Endometrium (tissue), 2 donors: ENCODE results near the gene SLC2A9.

Source experiments
- FAIRE-seq: peaks from 2 replicates; lab custom pipeline; 2012; peaks lifted over from hg19 to GRCh38; lab: Jason Lieb, UNC
- donor health status: control.
- donor health status: control.

Gene SLC2A9

DNA sequence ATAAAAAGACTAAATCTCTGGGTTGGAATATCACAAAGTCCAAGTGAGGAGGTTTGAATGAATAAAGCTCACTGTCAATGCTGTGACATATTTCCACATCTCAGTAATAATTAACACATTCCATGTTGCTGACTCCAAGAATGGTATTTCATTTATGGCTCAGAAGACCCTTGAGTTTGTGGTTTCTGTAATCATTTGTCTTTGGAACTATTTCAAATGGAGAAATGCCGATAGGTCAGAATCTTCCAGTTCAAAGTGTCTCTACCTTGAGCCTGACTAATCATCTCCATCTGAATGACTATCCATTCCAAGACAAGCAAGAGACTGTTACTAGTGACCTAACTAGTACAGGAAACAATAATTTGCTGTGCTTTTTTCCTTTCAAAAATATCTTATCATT is 24.2 kb upstream of the SLC2A9 start:
- no peak for FAIRE-seq

DNA sequence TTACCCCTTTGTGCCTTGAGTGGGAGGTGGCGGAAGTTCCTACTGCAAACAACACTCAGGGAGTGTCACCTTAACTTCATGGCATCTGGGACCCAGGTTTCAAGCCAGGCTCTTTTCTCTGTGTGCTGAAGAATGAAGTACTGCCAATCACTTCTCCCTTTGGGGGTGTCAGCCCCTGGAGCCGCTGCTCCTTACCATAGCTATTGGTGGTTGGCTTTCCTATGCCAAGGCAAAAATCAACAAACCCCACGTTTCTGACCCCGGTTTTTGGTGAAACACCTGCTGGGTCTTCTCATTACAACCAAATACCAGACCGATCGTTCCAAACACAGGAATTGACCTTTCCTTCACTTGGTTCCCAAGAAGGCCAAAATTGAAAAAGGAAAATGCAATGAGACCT is 19.7 kb upstream of the SLC2A9 start:
- FAIRE-seq: no peak

GRCh38 chr4:10040049-10040892 is 19.0 kb upstream of the SLC2A9 start:
- FAIRE-seq: no peak

DNA sequence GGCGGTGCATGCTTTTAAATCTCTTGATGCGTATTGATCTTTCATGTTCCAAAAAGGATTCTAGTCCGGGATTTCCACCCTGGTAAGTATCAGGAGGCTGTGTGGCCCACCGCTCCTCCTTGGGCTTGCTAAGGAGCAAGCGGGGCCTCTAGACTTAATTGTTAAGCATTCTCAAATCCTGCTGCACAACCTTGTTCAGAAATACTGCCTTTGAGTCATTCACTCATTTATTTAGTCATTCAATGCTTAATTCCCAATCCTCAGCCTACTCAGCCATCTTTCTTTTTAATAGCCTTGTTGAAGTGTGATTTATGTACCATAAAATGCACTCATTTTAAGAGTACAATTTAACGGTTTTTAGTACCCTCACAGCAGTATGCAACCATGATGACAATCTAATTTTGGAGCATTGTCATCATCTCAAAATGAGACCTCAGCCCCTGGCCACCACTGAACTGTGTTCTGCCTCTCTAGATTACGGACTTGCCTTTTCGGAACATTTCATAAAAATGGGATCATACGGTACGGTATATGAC is 15.6 kb upstream of the SLC2A9 start:
- FAIRE-seq: no peak

GRCh38 chr4:10035130-10035529 is 13.8 kb upstream of the SLC2A9 start:
- FAIRE-seq: no peak

GRCh38 chr4:10034612-10035104 is 13.4 kb upstream of the SLC2A9 start:
- FAIRE-seq: no peak

GRCh38 chr4:10034136-10034535 is 12.8 kb upstream of the SLC2A9 start:
- FAIRE-seq: no peak

- FAIRE-seq: no peak
Observed at GRCh38 chr4:10033191-10033881, 12.0 kb upstream of the SLC2A9 start.

DNA sequence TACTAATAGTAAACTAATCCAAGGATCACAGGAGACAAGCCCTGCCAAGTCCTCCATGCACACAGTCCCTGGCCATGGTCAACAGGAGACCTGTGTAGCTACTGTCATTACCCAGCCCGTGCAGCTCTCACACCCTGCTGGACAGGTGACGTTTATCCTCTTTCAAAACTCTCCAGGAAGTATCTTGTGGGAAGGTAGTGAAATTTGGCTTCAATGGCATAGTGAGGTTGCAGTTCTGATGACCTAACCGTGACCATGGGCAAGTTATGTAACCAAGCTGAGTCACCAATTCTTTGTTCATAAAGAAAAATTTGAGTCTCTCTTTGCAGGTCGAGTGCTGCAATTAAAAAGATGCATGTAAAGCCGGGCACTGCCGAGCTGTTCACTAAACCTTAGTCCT is 11.3 kb upstream of the SLC2A9 start:
- FAIRE-seq: no peak

- FAIRE-seq: no peak
Observed at GRCh38 chr4:10031668-10032590, 10.6 kb upstream of the SLC2A9 start.

GRCh38 chr4:10030972-10031667 is 9.8 kb upstream of the SLC2A9 start:
- no peak for FAIRE-seq

- FAIRE-seq: no peak
Observed at GRCh38 chr4:10029403-10029802, 8.1 kb upstream of the SLC2A9 start.

GRCh38 chr4:10028910-10029309 is 7.6 kb upstream of the SLC2A9 start:
- no peak for FAIRE-seq

DNA sequence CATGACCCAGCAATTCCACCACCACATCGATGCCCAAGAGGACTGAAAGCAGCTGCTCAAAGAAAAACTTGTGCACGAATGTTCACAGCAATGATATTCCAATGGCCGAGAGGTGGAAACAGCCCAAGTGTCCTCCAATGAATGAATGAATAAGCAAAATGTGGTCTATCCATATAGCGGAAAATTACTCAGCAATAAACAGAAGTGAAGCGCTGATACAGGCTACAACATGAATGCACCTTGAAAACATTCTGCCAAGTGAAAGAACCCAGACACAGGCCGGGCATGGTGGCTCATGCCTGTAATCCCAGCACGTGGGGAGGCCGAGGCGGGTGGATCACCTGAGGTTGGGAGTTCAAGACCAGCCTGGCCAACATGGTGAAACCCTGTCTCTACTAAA is 5.2 kb upstream of the SLC2A9 start:
- no peak for FAIRE-seq

- no peak for FAIRE-seq
Observed at GRCh38 chr4:10025230-10025806, 4.0 kb upstream of the SLC2A9 start.

DNA sequence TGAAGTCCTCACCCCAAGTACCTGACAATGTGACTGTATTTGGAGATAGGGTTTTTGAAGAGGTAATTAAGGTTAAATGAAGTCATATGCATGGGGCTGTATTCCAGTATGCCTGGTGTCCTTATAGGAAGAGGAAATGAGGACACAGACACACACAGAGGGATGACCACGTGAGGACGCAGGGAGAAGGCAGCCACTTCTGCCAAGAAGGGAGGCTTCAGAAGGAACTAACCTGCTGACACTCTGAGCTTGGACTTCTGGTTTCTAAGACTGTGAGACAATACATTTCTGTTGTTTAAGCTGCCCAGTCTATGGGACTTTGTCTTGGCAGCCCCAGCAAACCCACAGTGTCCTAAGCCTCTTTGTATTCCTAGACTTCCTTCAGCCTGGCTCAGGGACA is 3.0 kb upstream of the SLC2A9 start:
- no peak for FAIRE-seq

- no peak for FAIRE-seq
Observed at GRCh38 chr4:10023806-10024205, 2.5 kb upstream of the SLC2A9 start.

DNA sequence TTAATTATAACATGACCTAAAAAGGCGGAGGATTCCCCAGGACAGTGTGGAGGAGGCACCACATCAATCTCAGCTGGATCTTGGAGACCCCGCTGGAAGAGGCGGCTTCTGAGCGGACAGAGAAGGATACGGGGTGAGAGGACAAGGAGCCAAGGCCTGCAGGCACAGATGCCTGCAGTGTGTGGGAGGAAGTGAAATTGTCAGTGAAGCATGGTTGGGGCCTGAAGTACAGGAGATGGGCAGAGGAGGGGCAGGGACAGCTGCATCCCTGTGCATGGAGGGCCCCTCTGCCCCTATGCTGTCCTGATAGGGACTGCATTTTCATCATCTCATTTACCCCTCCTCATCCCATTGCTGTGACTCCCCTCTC is 1.7 kb upstream of the SLC2A9 start:
- FAIRE-seq: no peak

DNA sequence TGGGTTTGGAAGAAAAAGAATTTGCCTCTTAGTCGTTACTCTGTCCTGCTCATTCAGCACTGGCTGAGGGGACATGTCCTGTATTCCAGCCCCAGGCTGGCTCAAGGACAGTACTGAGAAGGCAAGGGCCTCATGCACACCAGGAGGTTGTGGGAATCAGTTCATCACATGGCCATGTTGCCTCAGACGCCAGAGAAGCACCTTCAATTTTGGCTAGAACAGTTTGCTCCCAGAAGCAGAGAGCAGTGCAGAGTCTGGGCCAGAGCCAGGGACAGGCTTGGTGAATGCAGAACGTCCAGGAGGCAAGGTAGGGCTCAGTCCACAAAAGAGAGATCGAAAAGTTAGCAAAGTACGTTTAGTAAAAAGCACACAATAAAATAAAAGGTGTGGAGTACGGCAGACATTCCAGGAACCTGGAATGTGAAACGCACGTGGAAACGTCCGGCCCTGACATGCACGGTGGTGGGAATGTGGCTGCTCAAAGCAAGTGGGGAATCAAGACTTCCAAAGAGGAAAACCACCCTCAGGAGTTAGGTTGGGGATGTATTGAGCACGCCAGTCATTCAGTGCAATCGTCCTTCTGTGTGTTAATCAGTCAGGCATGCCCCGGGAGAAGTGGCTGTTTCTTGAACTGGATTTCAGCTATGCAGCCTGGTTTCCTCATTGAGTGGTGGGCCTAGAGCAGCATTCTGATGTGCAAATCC is 1.2 kb upstream of the SLC2A9 start:
- no peak for FAIRE-seq

GRCh38 chr4:10021653-10022023 is 341 bp upstream of the SLC2A9 start:
- no peak for FAIRE-seq

GRCh38 chr4:10020106-10020505 is 1.2 kb downstream of the SLC2A9 start:
- no peak for FAIRE-seq
